Hepatocyte (in vitro differentiated cells): ENCODE data around the gene PPP4R4. TPM values are rescaled to one million over a fixed set of nuclear protein-coding genes. Genes with fewer than 3 reads are reported as not detected.
A peak's percentile ranks its signal among the peaks of the same experiment; 100 is the strongest.

Experiments
- DNase-seq: peaks from one replicate; pipeline ENCODE4 v3.0.0-alpha.2; 2016; ENCODE audit warnings: low spot score
- H2AFZ ChIP-seq: fragments of 200-600 bp; sonication (generic); 2 replicates; pipeline ENCODE4 v1.6.0; 2016; ENCODE audit warnings: antibody characterized with exemption, mild to moderate bottlenecking
- H3K27ac ChIP-seq: fragments of 200-600 bp; sonication (generic); 2 replicates; pipeline ENCODE4 v1.5.1; 2016; ENCODE audit warnings: mild to moderate bottlenecking
- H3K27me3 ChIP-seq: fragments of 200-600 bp; sonication (generic); 2 replicates; pipeline ENCODE4 v1.6.1; 2016
- H3K36me3 ChIP-seq: fragments of 200-600 bp; sonication (generic); replicated peaks from 2 replicates; pipeline ENCODE4 v1.5.1; 2016; ENCODE audit warnings: low read depth; ENCODE audit not compliant: insufficient read depth
- H3K4me1 ChIP-seq: fragments of 200-600 bp; sonication (generic); 2 replicates; pipeline ENCODE4 v1.5.1; 2016; ENCODE audit warnings: mild to moderate bottlenecking, moderate library complexity; ENCODE audit not compliant: insufficient read depth
- H3K4me2 ChIP-seq: fragments of 200-600 bp; sonication (generic); 2 replicates; pipeline ENCODE4 v1.6.0; 2016
- H3K4me3 ChIP-seq: fragments of 200-600 bp; sonication (generic); 2 replicates; pipeline ENCODE4 v1.5.1; 2016; ENCODE audit warnings: mild to moderate bottlenecking
- H3K79me2 ChIP-seq: fragments of 200-600 bp; sonication (generic); 2 replicates; pipeline ENCODE4 v1.6.0; 2017; ENCODE audit warnings: mild to moderate bottlenecking
- H3K9me2 ChIP-seq: fragments of 200-600 bp; sonication (generic); replicated peaks from 2 replicates; pipeline ENCODE4 v1.6.0; 2017; ENCODE audit warnings: mild to moderate bottlenecking; ENCODE audit not compliant: insufficient read depth
- H3K9me3 ChIP-seq: fragments of 200-600 bp; sonication (generic); 2 replicates; pipeline ENCODE4 v1.5.1; 2016; ENCODE audit warnings: low read depth, mild to moderate bottlenecking
- H4K20me1 ChIP-seq: fragments of 200-600 bp; sonication (generic); 2 replicates; pipeline ENCODE4 v1.6.0; 2016; ENCODE audit warnings: mild to moderate bottlenecking; ENCODE audit not compliant: insufficient read depth, poor library complexity, severe bottlenecking
- EZH2 ChIP-seq: fragments of 200-600 bp; sonication (generic); IDR thresholded peaks from 2 replicates; pipeline ENCODE4 v1.6.1; 2016; ENCODE audit warnings: antibody characterized with exemption, mild to moderate bottlenecking, borderline replicate concordance
- EZH2phosphoT487 ChIP-seq: fragments of 200-600 bp; sonication (generic); IDR thresholded peaks from one replicate; pipeline ENCODE4 v1.6.1; 2018; ENCODE audit warnings: antibody characterized with exemption, mild to moderate bottlenecking, low read depth, moderate library complexity; ENCODE audit not compliant: unreplicated experiment, severe bottlenecking
- WGBS: methylation state at CpG from one replicate; pipeline ENCODE4 v1.1.6; 2016; ENCODE audit warnings: low lambda C conversion rate; ENCODE audit errors: missing lambda C conversion rate; 5-methylcytosine and 5-hydroxymethylcytosine counted together
- polyA plus RNA-seq: library from polyadenylated mRNA; unstranded; fragments of >200 nt; fragmentation: Nextera tagmentation; extraction: Ambion mirVana; gene quantifications from 2 replicates; pipeline ENCODE4 v1.2.1, GENCODE V29; 2016
- total RNA-seq: library from RNA; depleted of rRNA; stranded (reverse); fragments of >200 nt; gene quantifications from 2 replicates; pipeline ENCODE4 v1.2.3, GENCODE V29; 2014
- TF ChIP-seq, protein P1 (sequence below): fragments of 200-600 bp; sonication (generic); IDR thresholded peaks from 2 replicates; pipeline ENCODE4 v1.5.1; 2016; ENCODE audit warnings: antibody characterized with exemption, mild to moderate bottlenecking; ENCODE audit not compliant: poor library complexity

PPP4R4 gene
- total and polyA plus RNA-seq, 2 experiments from 2014 or later: 1.0 to 3.8 TPM

DNA sequence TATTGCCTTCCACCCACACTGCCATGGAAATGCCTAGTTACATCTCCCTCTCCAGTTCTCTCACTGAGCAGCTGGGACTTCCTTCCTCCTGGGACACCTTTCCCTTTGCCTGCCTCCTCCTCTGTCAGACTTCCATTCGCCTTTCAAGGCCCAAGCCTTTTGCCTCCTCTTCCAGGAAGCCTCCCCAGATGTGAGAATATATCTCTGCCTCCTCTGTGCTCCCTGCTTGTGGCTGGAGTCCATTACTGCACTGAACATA, 47.8 kb upstream of the PPP4R4 start:
- Histone ChIP-seq H3K79me2 (no peaks in the 10 kb centered on the region), H3K4me1 (no peaks in the 10 kb centered on the region), H3K4me3 (no peak overlapping the region), H3K27me3 (no peaks in the 10 kb centered on the region), H3K9me2 (no peaks in the 10 kb centered on the region), H3K27ac (no peak overlapping the region), H2AFZ (no peak overlapping the region), H4K20me1 (no peaks in the 10 kb centered on the region), H3K4me2 (no peak overlapping the region), H3K36me3 (no peaks in the 10 kb centered on the region), H3K9me3 (no peaks in the 10 kb centered on the region)
- no peak for TF ChIP-seq EZH2
- no peak for TF ChIP-seq EZH2phosphoT487
- TF ChIP-seq, protein P1, sequence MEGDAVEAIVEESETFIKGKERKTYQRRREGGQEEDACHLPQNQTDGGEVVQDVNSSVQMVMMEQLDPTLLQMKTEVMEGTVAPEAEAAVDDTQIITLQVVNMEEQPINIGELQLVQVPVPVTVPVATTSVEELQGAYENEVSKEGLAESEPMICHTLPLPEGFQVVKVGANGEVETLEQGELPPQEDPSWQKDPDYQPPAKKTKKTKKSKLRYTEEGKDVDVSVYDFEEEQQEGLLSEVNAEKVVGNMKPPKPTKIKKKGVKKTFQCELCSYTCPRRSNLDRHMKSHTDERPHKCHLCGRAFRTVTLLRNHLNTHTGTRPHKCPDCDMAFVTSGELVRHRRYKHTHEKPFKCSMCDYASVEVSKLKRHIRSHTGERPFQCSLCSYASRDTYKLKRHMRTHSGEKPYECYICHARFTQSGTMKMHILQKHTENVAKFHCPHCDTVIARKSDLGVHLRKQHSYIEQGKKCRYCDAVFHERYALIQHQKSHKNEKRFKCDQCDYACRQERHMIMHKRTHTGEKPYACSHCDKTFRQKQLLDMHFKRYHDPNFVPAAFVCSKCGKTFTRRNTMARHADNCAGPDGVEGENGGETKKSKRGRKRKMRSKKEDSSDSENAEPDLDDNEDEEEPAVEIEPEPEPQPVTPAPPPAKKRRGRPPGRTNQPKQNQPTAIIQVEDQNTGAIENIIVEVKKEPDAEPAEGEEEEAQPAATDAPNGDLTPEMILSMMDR: no peak
- WGBS: 89% methylated on average over 1 of the region's 1 CpG
- no peak for DNase-seq

DNA sequence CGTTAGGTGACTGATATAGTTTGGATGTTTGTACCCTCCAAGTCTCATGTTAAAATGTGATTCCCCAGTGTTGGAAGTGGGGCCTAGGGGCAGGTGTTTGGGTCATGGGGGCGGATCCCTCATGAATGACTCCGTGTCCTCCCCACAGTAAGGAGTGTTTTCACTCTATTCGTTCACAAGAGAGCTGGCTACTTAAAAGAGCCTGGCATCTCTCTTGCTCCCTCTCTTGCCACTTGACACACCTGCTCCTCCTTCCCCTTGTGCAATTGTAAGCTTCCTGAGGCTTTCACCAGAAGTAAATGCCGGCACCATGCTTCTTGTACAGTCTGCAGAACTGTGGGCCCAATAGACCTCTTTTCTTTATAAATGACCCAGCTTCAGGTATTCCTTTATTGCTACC, 47.3 kb upstream of the PPP4R4 start:
- H3K9me2 ChIP-seq: no peaks in the 10 kb centered on the region
- no peak overlapping the region for H3K4me3 ChIP-seq
- H3K27me3 ChIP-seq: no peaks in the 10 kb centered on the region
- no peaks in the 10 kb centered on the region for H3K79me2 ChIP-seq
- H3K27ac ChIP-seq: no peak overlapping the region
- no peaks in the 10 kb centered on the region for H3K9me3 ChIP-seq
- H3K4me2 ChIP-seq: no peak overlapping the region
- no peak for DNase-seq
- no peaks in the 10 kb centered on the region for H3K36me3 ChIP-seq
- 84% methylated on average over 5 of the region's 5 CpGs for WGBS
- no peaks in the 10 kb centered on the region for H4K20me1 ChIP-seq
- H3K4me1 ChIP-seq: no peaks in the 10 kb centered on the region
- TF ChIP-seq, protein P1: no peak
- TF ChIP-seq EZH2phosphoT487: no peak
- no peak for TF ChIP-seq EZH2
- H2AFZ ChIP-seq: no peak overlapping the region

DNA sequence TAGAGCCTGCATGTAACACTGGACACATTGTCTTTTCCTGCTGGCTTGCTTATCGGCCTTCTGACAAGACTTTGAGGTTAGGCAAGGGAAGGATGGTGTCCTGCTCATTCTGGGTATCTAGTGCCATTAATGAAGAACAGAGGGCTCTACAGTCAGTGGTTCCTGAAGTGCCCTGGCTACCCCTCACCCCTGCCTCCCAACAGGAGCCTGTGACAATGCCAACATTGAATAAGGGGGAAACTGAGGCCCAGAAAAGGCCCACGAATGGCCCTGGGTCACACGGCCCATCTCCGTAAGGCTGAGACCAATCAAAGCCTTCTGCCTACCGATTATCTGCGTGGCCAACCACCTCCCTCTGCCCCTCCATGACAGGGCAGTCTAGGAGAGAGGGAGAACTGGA, 46.8 kb upstream of the PPP4R4 start:
- Histone ChIP-seq H3K27me3 (no peaks in the 10 kb centered on the region), H3K79me2 (no peaks in the 10 kb centered on the region), H3K9me3 (no peaks in the 10 kb centered on the region), H3K4me1 (no peaks in the 10 kb centered on the region), H3K36me3 (no peaks in the 10 kb centered on the region), H3K27ac (no peak overlapping the region), H3K4me2 (no peak overlapping the region), H3K4me3 (no peak overlapping the region), H3K9me2 (no peaks in the 10 kb centered on the region), H2AFZ (no peak overlapping the region), H4K20me1 (no peaks in the 10 kb centered on the region)
- TF ChIP-seq EZH2phosphoT487 (no peak), EZH2 (no peak)
- TF ChIP-seq, protein P1: no peak
- no peak for DNase-seq
- WGBS: 91% methylated on average over 6 of the region's 6 CpGs

DNA sequence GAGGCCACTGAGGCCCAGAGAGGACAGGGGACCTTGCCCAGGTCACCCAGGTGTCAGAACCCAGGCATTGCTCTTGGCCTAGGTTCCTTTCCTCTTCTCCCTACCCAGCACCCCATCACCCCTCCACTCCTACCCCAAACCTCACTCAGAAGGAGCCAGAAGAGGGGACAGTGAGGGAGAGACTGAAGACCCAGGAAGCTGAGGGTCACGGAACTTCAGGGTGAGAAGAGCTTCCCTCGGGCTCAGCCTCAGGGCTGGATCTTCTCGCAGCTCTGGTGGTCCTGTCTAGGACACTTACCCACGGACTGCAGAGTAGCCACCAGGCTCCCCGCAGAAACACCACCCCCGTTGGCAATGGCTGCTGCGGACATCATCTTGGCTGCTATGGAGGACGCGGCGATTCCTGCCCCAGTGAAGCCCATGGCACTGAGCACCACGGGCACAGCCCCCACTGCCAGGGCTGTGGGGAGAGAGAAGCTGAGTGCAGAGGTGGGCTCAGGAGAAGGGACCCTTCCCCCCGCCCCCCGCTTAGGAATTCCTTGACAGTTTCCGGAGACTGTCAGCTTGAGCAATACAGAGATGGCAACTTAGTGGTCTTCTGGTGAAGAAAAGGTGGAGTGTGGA, 45.8 kb upstream of the PPP4R4 start:
- TF ChIP-seq EZH2phosphoT487: no peak
- TF ChIP-seq, protein P1: no peak
- TF ChIP-seq EZH2: no peak
- Histone ChIP-seq H3K36me3 (no peaks in the 10 kb centered on the region), H3K4me2 (peak overlapping the region; percentile 85), H3K9me2 (no peaks in the 10 kb centered on the region), H3K4me1 (no peaks in the 10 kb centered on the region), H3K9me3 (no peaks in the 10 kb centered on the region), H3K27me3 (no peaks in the 10 kb centered on the region), H2AFZ (no peak overlapping the region), H3K4me3 (no peak overlapping the region), H4K20me1 (no peaks in the 10 kb centered on the region), H3K27ac (no peak overlapping the region), H3K79me2 (no peaks in the 10 kb centered on the region)
- WGBS: 92% methylated on average over 14 of the region's 14 CpGs
- DNase-seq: no peak
